ENCODE results near the gene OSBPL6. TPM values are rescaled to one million over a fixed set of nuclear protein-coding genes. Genes with fewer than 3 reads are reported as not detected.

OSBPL6 gene
- total and polyA plus RNA-seq, 11 donors = 1.2 to 9.6 (median 4.2) TPM

DNA sequence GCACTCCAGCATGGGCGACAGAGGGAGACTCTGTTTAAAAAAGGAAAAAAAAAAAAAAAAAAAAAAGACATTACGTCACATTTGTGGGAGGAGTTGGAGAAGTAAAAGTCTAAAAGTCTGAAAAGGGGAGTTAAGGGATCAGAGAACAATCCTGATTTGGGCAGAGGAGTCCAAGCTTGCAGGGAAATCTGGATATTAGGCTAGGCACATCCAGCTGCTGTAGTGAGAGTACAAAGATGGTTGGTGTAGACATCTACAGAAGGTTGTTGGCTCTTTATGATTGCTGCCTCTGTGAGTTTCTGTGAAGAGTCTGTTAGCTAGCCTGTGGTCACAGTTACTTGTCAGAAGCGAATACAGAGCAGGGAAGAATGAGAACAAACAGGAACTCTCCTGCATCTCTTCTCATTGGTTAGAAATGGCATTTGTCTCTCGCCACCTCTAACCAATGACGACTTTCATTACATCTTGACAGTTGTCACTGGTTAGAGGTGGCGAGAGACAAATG lies 3.3 kb upstream of the OSBPL6 start:
- no peak overlapping the region for H3K4me3 ChIP-seq
- no peak for TF ChIP-seq POLR2A (IDR thresholded peaks at IDR 0.05)
- TF ChIP-seq, protein P1, sequence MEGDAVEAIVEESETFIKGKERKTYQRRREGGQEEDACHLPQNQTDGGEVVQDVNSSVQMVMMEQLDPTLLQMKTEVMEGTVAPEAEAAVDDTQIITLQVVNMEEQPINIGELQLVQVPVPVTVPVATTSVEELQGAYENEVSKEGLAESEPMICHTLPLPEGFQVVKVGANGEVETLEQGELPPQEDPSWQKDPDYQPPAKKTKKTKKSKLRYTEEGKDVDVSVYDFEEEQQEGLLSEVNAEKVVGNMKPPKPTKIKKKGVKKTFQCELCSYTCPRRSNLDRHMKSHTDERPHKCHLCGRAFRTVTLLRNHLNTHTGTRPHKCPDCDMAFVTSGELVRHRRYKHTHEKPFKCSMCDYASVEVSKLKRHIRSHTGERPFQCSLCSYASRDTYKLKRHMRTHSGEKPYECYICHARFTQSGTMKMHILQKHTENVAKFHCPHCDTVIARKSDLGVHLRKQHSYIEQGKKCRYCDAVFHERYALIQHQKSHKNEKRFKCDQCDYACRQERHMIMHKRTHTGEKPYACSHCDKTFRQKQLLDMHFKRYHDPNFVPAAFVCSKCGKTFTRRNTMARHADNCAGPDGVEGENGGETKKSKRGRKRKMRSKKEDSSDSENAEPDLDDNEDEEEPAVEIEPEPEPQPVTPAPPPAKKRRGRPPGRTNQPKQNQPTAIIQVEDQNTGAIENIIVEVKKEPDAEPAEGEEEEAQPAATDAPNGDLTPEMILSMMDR (IDR thresholded peaks at IDR 0.05) = peak in 3 of 12 donors; percentile 13 to 25 (median 19)
- H3K36me3 ChIP-seq = no peaks in the 10 kb centered on the region
- no peak overlapping the region for H3K27ac ChIP-seq
- DNase-seq (no peak), ATAC-seq (no peak)
- 41 to 50% (median 45%) methylated on average over 6 of the region's 6 CpGs for WGBS, 4 donors
- no peaks in the 10 kb centered on the region for H3K9me3 ChIP-seq
- H3K27me3 ChIP-seq = peaks cover 0 to 30% (median 0%) of the 10 kb centered on the region in 9 donors
- H3K4me1 ChIP-seq = peaks cover 0 to 17% (median 12%) of the 10 kb centered on the region in 12 donors
- intact Hi-C loops (cut with DNase I) = loop anchor here in 5 of 10 donors (5.0 to 10.0 kb wide), 6 partner anchors 46 to 84 kb away; no protein-coding TSS in a partner anchor

DNA sequence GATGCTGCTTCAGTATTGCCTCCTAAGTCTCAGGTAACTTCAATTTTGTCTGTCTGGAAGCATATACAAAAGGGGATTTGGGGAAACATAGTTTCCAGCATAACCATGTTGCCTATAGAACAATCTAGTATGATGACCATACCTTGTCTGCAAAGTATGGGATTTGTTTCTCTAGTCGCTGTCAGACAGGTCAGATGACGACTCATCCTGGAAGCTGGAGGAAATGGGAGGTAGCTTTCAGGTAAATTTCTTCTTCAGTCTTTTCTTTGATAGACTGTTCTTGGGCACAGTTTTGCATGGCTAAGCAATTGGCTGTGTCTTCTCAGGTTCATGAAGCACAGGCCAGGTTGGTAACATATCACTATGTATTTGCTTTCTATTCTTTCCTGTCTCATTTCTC lies 2.8 kb upstream of the OSBPL6 start:
- no peak for DNase-seq
- WGBS, 4 donors = 87 to 95% (median 89%) methylated on average over 2 of the region's 2 CpGs
- no peak for ATAC-seq
- peaks cover 0 to 30% (median 0%) of the 10 kb centered on the region in 9 donors for H3K27me3 ChIP-seq
- no peaks in the 10 kb centered on the region for H3K36me3 ChIP-seq
- no peak overlapping the region for H3K4me3 ChIP-seq
- TF ChIP-seq, protein P1 (IDR thresholded peaks at IDR 0.05) = no peak
- no peak for TF ChIP-seq POLR2A (IDR thresholded peaks at IDR 0.05)
- H3K9me3 ChIP-seq = no peaks in the 10 kb centered on the region
- intact Hi-C loops (cut with DNase I) = loop anchor here in 5 of 10 donors (5.0 to 10.0 kb wide), 6 partner anchors 47 to 83 kb away; no protein-coding TSS in a partner anchor
- no peak overlapping the region for H3K27ac ChIP-seq
- peaks cover 0 to 19% (median 13%) of the 10 kb centered on the region in 12 donors for H3K4me1 ChIP-seq

DNA sequence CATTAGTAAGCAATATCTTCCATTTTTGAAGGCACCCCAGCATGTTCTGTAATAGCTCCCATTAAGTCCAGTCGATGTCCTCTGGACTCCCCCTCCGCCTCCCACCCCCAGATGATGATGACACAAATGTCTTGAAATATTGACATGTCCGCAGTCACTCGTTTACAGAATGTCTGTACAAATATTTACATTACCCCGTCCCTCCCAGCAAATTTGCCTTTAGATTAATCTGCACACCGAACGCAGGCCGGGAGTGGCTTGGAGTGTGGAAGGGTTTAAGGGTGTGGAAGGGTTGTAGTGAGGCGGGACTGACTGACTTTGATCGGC lies 853 bp upstream of the OSBPL6 start:
- Histone ChIP-seq H3K27ac (peak overlapping the region; percentile 80 to 98 (median 92)), H3K9me3 (no peaks in the 10 kb centered on the region), H3K36me3 (no peaks in the 10 kb centered on the region), H3K4me3 (peak overlapping the region; percentile 56 to 98 (median 88)), H3K4me1 (peaks cover 0 to 23% (median 13%) of the 10 kb centered on the region in 12 donors), H3K27me3 (peaks cover 0 to 30% (median 0%) of the 10 kb centered on the region in 9 donors)
- intact Hi-C loops (cut with DNase I) = loop anchor here in 5 of 10 donors (5.0 to 10.0 kb wide), 6 partner anchors 49 to 81 kb away; no protein-coding TSS in a partner anchor
- ATAC-seq = no peak
- TF ChIP-seq POLR2A (IDR thresholded peaks at IDR 0.05) = no peak
- TF ChIP-seq, protein P1 (IDR thresholded peaks at IDR 0.05) = no peak
- 14 to 23% (median 20%) methylated on average over 10 of the region's 10 CpGs for WGBS, 4 donors
- DNase-seq = no peak

DNA sequence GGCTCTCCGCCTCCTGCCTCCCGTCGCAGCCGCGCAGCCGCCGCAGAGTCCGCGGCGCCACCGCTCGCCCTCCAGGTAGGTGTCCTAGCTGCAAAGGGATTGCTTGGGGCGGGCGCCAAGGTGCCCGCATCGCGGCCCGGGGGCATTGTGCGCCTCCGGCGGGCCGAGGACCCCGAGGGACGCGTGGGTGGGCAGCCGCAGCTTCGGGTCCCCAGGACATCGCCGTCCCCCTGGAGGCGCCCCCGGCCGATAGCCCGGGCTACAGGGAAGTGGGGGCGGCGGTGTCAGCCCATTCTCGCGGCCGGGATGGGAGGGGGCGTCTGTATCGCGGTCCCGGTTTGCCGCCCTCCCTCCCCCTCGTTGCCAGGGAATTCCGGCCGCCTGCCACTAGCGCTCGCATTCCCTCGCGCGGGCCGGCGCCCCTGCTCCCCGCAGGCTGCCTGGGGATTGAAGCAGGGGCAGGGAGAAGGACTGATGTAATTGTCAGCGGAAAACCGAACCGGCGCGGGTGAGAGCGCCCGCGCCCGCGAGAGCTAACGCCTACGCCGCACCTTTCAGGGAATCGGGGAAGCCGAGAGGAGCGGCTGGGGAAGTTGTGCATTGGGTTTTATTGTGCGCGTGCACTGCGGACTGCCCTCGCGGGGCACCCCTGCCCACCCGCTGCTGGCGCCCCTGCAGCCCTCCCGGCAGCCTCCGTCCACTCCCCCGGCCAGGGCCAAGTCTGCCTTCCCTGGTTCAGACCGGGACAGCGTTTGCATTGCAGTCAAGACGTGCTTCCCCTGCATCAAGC lies 483 bp downstream of the OSBPL6 start:
- no peak for TF ChIP-seq POLR2A (IDR thresholded peaks at IDR 0.05)
- TF ChIP-seq, protein P1 (IDR thresholded peaks at IDR 0.05) = no peak
- H3K4me3 ChIP-seq = peak overlapping the region; percentile 56 to 98 (median 88)
- H3K4me1 ChIP-seq = peaks cover 0 to 23% (median 13%) of the 10 kb centered on the region in 12 donors
- peaks cover 0 to 30% (median 0%) of the 10 kb centered on the region in 9 donors for H3K27me3 ChIP-seq
- WGBS, 4 donors = 0 to 2% (median 1%) methylated on average over 24 to 83 of the region's 83 CpGs
- no peaks in the 10 kb centered on the region for H3K36me3 ChIP-seq
- peak overlapping the region in 11 of 12 donors; percentile 55 to 98 (median 92) for H3K27ac ChIP-seq
- ATAC-seq (peak; percentile 14 to 47 (median 42)), DNase-seq (peak; percentile 43 to 67 (median 48))
- no peaks in the 10 kb centered on the region for H3K9me3 ChIP-seq
- intact Hi-C loops (cut with DNase I) = loop anchor here in 8 of 10 donors (2.0 to 10.0 kb wide), 9 partner anchors 50 to 86 kb away; no protein-coding TSS in a partner anchor

Data from heart left ventricle (tissue), 16 donors.